NCI-H69 (cell line): ENCODE data around the gene FAM181A.

Experiments used
- DNase-seq: peaks from one replicate; lab custom pipeline; 2025; lab: John Stamatoyannopoulos, UW

The FAM181A gene

DNA sequence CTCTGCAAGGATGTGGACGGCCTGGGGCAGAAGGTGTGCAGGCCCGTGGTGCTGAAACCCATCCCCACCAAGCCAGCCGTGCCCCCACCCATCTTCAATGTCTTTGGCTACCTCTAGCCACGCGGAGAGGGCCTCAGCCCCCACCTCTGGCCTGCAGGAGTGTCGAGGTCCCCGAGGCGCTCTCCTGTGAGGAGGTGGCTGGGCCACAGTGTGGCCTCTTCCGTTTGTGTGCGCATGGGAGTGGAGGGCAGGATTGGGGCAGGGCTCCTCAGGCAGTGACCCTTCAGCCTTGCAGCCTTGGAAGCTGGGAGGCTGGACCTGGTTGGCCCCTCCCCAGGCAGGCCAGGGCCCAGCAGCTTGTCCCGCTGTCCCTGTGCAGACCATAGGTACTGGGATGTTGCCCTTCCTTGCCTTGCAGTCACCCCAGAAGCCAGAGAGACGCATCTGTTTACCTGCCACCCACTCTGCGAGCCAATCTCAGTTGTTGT is 1.9 kb downstream of the FAM181A start:
- DNase-seq, result no peak

DNA sequence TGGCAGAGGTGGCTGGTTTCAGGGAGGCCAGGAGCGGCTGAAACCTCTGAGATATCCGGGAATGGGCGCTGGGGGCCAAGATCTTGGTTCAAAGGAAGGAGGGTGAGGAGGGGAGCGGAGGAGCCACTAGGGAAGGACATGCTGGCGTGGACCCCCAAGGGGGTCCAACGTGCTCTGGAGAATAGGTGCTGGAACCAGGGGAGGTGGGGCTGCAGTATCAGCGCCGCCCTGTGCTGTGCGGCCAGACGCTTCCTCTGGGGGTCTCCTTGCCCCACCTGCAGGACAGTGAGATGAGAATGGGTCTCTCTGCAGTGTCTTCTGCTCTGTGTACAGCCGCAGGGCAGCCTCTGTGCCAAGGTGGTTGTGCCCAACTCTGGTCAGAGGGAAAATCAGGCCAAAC is 2.5 kb downstream of the FAM181A start:
- no peak for DNase-seq

DNA sequence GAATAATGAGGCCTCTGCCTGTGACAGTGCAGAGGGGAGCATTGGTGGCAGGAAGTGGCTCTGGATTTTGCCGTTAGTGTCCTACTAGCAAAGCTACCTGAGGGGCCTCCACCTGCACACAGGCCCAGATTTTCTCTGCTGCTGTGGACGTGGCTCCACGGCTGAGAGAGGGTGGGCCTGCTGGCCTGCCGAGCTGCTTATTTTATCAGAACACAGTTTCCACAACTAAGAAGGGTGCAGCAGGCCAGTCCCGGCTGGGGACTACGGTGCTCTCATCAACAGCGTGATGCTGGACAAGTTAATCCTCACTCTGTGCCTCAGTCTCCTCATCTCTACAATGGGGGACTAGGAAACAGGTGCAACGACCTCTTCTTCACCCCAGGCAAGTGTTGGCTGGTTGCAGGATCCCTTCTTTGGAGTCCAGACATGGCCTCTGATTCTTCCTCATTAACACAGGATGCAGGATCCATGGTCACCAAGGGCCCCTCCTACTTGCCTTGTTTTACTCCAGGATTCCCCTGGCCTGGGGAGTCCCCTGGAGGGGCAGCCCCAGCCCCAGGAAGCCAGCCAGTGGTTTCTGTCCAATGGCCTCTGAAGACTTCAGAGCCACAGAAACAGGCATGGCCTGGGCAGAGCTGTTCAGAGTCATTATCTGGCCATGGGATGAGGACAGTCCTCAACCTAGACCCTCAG is 3.3 kb downstream of the FAM181A start:
- peak; percentile 12 for DNase-seq

DNA sequence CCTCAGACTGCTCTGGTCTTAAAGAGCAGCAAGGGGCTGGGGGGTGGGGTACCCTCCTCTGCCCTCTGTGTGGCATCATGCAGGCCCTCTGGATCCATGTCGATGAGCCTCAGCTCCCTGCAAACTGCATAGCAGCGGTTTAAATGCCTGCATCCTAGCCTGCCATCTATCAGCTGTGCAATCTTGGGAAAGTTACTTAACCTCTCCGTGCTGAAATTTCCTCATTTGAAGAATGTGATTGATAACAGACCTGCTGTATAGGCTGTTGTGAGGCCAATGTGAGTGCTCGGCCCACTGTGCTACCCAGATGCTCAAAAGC is 3.8 kb downstream of the FAM181A start:
- DNase-seq, result no peak

DNA sequence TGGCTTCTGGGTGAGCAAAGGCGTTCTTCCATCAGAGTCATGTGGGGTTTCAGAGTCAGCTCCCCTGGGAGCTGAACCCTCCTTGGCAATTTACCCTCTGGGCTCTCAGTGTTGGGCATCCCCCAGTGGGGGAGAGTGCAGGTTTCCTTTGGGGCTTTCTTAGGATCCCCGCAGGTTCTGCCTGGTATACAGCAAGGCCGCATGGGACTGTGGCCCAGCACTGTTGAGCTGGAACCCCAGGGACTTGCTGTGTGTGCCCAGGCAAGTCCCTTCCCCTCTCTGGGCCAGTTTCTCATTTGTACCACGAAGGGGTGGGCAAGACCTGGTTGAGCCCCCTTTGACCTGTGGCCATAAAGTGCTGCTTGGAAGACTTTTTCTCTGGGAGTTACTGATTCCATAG is 5.5 kb downstream of the FAM181A start:
- no peak for DNase-seq

DNA sequence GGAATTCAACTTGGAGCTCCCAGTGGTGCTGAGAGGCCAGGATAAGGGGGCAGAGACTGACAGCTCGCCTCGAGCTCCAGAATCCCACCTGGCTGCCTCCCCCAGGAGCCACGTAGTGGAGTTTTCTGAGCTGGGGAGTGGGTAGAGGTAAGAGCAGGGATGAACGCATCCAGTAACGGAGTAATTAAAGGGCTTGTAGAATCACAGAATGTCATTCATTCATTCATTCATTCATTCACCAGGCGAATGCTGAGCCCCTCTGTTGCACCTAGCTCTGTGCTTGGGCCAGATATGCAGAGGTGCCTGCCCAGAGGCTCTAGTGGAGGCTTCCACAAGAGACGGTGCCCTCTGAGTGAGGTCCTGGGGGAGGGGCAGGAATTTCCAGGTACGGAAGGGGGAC is 8.1 kb downstream of the FAM181A start:
- no peak for DNase-seq

DNA sequence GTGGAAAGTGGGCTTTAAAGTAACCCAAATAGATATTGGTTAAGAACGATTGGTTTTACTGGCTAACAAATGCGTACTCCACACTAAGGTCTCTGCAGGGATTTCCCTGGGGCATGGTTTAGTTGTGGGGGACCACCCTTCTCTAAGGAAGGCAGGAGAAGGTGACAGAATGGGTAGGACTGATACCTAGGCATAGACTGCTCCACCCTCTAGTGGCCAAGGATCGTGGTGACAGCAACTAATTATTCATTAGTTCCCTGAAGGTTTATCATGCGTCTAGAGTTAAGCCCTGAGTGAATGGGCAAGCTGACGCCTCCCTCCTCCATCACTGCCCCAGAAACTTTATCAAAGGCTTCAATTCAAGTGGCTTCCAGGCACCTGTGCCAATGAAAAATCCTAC is 9.1 kb downstream of the FAM181A start:
- peak; percentile 76 for DNase-seq

DNA sequence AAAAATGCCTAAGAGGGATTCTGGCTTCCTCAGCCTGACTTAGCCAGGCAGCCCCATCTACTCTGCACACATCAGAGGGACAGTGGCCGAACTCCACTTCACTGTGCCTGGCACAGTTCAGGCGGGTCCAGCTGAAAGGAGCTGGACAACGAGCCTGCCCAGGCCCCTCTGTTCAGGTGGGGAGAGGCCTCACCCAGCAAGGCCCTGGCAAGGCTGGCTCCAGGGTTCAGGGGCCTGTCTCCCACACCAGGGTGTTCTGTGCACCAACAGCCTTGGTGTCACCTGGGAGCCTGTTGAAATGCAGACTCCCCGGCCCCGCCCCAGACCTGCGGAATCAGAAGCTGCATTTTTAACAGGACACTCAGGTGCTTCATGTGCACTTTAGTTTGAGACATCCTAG is 9.8 kb downstream of the FAM181A start:
- no peak for DNase-seq

DNA sequence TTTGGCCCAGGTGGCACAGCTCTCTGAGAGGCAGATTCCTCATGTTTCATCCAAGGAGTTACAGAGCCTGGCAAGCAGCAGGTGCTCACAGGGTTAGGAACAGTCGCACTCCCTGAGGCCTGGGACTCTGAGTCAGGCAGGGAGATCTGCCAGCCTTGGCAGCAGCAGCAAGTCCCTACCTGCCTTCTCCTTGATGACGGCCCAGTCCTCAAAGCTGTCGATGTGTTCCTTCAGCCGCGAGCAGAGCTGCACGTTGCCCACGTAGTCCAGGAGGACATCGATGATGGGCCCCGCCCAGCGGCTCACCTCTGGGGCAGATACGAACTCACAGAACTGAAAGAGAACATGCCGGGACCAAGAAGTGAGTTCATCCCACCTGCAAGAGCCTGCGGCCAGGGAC is 10.4 kb downstream of the FAM181A start:
- peak; percentile 21 for DNase-seq

DNA sequence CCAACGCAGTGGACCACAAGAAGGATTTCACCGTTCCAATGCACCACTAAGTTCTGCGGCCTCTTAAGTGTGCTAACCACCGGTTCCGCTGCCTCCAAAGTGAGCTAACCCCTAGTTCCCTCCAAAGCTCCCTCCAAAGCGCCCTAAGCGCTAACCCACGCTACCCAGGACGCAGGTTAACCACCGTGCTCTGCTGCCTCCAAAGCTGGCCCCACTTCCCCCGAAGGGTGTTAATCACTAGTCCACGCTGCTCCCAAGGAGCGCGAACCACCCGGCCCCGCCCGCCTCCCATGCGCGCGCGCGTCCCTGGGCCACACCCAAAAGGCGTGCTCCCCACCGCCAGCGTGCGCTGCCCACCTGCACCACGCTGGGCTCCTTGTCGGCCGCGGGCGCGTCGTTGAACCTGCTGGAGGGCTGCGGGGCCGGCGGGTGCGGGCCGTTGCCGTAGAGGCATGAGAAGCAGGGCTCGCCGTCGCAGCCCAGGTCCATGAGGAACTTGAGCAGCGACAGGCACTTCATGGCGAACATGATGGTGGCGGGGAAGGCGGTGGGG is 11.7 kb downstream of the FAM181A start:
- DNase-seq, result no peak

DNA sequence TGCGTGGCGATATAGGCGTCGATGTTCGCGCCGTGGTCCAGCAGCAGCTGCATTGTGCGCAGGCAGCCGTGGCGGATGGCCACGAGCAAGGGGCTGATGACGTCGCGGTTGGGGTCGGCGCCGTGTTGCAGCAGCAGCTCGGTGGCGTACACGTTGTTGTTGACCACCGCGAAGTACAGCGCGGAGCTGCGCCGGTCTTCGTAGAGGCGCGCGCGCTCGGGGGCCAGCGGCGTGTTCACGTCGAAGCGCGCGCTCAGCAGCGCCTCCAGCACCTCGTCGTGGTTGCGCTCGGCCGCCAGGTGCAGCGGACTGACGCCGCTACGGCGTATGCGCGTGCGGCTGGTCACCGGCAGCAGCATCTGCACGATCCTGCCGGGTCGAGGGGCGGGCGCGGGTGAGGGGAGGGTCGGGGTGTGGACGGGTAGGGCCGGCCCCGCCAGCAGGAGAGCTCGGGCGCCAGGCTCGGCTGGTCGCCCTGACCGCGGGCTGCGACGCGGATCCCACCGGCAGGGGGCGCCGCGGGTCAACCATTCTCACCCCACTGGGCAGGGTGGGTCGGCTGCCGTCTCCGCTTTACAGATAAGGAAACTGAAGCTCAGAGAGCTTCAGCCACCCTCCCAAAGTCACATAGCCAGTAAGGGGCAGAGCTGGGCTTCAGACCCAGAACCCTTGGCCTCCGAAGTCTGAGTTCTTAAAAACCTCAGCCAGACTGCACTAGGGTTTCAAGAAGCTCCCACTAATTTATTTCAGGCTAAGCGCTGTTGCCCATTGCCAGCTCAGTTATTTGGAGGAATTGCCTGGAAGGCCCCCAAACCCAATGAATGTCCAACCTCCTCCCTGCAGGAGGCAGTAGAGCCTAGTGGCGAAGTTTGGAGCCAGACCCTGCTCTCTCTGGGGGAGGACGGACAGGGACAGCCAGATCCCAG is 12.4 kb downstream of the FAM181A start:
- DNase-seq, result peak; percentile 82

DNA sequence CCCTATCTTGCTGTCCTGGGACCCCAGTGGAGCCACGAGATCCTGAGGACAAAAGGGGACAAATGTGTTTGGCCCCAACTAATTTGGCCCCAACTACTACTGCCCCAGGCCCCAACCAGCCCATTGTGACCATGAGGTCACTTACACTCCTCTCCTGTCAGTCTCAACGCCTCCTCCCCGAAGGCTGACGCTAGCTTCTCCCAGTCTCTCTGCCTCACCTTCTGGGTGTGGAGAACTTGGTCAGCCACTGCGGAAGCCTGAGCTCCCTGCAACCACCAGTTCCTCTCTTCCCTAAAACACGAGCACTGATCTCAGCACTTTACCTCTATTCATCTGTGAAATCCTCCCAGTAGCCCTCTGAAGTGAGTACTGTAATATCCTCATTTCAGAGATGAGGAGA is 13.3 kb downstream of the FAM181A start:
- peak; percentile 51 for DNase-seq

DNA sequence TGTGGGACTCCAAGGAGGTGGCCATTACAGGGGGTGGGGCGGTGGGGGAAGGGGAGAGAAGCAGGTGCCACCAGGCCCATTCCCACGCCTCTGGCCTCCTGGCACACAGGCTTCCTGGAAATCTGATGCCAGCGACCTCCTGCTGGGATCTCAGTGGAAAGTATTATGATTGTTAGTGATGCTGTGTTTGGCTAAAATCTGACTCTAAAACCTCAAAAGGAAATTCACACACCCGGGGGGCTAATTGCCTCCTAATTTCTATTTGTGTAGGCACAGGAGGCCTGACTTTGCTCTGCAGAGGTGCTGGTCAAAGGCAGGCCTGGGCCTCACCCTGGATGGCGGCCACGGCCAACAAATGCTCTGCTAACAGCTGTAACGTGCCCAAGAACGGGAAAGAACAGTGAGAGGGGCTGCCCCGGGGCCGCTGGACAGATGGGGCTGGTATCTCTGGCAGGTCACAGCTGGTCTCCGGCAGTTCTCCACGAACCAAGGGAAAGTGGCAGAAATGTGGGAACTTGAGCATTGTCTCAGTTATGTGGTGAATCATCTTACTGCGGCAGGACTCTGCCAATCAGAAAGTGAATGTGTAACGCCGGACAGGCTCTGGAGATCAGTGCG is 14.3 kb downstream of the FAM181A start:
- DNase-seq, result peak; percentile 99

DNA sequence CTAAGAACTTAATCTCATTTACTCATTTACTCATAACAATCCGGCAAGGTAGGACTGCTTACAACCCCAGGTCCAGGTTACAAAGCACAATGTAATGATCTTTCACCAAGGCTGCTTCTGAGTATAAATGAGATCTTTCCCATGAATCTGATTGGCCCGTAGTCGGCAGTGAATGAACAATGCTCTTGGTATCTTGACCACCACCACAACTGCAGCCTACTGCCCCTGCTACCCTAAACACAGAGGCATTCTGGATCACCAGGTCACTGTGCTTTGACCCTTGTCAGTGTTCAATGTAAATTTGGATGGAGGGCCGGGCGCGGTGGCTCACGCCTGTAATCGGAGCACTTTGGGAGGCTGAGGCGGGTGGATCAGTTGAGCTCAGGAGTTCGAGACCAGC is 15.9 kb downstream of the FAM181A start:
- DNase-seq, result no peak

DNA sequence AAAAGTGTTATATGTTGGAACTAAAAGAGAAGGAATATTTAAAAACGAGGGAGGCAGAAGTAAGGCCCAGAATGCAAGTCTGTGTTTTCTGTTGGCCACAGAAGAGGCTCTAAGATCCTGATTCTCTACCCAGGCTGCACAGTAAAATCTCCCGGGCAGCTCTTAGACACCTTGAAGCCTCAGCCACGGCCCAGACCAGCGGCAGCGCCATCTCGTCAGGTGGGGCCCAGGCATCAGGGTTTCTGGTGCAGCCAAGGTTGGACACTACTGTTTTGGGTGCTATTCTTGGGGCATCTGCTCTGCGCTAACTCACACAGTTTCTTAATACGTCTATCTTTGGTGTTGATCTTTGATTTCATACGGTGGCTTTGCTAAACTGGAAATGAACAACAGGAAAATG is 16.8 kb downstream of the FAM181A start:
- DNase-seq, result no peak

DNA sequence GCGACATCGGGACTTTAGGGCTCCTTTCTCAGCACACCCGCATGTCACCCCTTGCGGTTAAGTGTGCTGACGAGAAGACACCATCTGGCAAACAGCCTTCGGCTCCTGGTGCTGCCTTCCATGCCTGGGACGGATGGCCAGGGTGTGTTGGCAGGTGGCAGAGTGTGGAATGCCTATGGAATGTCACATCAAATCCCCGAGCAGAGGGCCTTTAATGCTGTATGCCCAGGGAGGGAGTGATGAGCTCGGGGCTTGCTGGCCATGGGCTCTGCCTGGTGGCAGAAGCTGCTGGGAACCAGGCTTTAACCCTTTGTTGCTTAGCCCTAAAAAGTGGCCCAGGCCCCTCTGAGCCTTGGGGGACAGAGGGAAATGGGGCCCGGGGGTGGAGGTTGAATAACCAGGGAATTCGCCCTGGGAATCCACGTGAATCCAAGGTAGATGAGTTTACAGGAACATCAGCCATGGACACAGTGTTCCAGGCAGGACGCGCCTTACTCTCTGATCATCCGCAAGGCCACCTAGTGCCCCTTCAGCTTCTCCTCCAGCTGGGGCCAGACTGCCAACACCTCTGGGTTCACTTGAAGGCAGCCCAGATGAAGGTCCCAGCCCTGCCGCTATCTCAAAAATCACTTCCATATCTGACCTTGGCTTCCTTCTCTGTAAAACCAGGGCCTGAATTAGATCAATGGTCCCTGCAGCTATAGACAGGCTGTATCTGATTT is 17.4 kb downstream of the FAM181A start:
- DNase-seq, result no peak

DNA sequence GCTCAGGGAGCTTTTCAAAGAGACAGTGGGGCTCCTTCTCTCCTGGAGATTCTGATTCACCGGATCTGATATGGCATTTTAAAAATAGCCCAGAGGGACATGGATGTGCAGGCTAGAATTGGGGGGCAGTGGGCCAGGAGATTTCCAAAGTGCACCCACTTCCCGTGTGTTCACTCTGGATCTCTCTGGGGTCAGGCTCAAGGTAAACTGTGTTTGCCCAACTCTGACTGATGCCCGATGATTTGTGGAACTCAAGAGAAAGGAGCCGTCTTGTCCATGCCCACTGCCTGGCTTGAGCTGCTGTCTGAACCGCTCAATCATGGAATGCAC is 17.9 kb downstream of the FAM181A start:
- DNase-seq, result no peak

DNA sequence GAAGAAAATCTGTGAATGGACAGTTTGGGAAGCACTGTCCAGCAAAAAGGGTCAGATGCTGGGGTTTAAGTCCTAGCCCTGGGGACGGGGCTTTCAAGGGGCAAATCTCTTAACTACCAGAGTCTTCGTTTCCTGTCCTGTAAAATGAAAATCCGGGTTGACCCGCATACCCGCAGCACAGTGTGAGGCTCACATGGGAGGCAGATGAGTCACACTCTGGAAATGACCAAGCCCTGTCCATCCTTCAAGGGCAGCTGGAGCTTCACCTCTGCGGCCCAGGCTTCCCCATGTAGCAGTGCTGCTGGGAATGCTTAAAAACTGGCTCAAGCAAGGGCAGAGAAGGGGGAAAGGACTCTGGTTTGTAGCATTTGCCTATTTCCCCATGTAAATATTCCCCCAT is 19.0 kb downstream of the FAM181A start:
- DNase-seq, result no peak

DNA sequence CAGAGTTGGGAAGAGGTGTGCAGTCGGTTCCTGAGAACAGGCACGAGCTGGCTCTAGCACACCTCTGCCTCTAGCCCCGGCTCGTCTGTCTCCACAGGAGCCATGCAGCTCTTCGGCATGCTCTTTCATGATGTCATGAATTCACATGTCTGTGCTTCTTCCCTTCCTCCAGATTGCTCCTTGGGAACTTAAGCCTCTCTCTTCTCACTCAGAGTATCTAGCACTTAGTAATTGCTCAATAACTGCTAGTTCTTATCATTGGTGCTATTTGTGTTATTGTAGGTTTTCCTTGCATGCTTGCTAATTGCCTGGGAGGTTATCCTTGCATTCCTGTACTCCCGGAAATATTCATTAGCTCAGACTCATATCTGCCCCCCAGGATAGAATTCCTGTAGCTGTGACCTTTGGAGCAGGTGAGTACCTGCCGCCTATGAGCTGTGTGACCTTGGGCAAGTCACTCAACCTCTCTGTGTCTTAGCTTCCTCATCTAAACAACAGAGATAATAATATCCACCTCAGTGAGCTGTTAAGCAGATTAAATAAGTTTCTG is 19.5 kb downstream of the FAM181A start:
- DNase-seq, result peak; percentile 23

DNA sequence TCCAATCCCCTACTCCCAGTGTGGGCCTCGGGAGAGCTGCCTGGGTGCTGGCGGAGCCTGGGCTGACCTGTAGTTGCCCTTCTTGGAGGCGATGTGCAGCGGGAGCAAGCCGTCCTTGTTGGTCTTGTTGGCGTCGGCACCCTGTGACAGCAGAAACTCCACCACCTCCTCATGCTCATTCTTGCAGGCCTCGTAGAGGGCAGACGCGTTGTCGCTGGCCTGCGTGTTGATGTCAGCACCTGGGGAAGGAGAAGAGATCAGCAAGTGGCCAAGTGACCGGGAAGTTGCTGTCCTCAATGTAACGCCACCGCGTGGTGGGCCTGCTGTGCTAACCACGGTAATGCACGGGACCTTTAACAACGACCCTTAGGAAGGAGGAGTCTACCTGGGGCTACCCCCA is 20.1 kb downstream of the FAM181A start:
- no peak for DNase-seq

DNA sequence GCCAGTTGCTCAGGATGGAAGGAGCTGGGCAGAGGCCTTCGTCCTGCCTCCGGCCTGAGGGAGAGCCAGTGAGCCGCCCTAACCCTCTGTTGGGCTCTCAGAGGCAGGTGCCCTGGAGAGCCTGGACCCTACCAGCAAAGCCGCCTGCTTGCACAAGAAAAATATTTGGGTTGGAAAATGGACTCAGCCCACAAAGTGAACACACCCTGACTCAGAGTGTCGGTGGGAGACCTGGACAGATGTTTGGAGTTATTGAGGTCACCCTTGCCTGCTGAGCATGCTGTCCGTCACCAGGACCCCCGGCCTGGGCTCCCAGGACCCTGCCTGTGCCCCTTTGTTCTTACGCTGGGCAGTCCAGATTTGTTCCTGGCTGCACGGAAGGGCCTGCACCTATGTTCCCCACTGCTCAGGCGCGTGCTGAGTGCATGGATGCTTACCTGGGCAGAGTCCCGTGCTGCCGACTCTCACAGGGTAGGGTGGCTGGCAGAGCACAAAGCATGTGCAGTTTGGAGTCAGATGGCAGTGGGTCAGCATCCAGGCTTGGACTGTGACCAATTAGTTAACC is 22.4 kb downstream of the FAM181A start:
- no peak for DNase-seq
